C4-2B (cell line): Measurements from ENCODE around the gene OR2B2.

Source experiments
- H3K27ac ChIP-seq: fragments of 450-650 bp; 2 replicates; pipeline ENCODE4 v1.5.1; 2017
- CTCF ChIP-seq: fragments of 450-650 bp; conservative IDR thresholded peaks from 2 replicates; pipeline ENCODE4 v1.5.1; 2017; ENCODE audit warnings: mild to moderate bottlenecking
- ZFX ChIP-seq: fragments of 450-650 bp; IDR thresholded peaks from 2 replicates; pipeline ENCODE4 v1.6.1; 2017

Gene OR2B2

GRCh38 chr6:27879837-27880236, 32.4 kb downstream of the OR2B2 start:
- H3K27ac ChIP-seq = no peak overlapping the region
- no peak for TF ChIP-seq ZFX
- TF ChIP-seq CTCF = no peak

DNA sequence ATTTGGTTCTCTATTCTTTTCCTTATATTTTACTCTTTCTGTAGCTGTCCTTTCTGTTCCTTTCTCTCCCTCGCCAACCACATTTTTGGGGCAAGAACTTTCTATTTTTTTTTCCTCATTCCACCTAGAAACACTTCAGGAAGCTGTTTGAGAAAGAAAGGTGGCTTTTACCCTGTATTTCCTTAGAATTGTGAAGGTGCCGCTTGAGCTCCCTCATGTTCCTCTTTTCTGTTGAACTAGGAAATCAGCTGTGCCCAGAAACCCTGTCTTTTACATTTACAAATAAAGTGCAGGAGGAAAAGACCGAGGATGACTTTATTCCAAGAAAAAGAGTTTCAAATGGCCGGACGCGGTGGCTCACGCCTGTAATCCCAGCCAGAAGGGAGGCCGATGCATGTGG, 38.2 kb downstream of the OR2B2 start:
- peak overlapping the region; percentile 40 for H3K27ac ChIP-seq
- no peak for TF ChIP-seq CTCF
- TF ChIP-seq ZFX = no peak

- TF ChIP-seq CTCF (no peak), ZFX (no peak)
- H3K27ac ChIP-seq = peak overlapping the region; percentile 14
These were observed 38.9 kb downstream of the OR2B2 start for GRCh38 chr6:27873021-27873940.

DNA sequence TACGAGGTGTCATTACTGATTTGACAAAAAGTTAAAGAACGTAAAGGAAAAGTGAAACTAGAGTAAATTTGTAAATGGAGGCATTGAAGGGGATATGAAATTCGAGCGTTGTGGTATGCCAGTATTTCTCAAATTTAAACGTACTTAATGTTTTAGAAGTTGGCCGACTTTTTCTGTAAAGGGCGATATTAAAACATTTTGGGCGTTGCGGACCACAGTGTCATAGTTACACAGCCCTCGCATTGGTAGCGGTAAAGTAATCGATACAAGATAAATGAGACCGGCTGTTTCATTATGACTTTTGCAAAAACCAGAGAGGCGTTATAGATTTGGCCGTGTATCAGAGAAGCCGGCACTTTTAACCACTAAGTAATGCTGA, 39.6 kb downstream of the OR2B2 start:
- TF ChIP-seq ZFX = no peak
- no peak for TF ChIP-seq CTCF
- peak overlapping the region; percentile 14 for H3K27ac ChIP-seq

GRCh38 chr6:27871924-27872638, 40.1 kb downstream of the OR2B2 start:
- peak overlapping the region; percentile 79 for H3K27ac ChIP-seq
- TF ChIP-seq CTCF = no peak
- TF ChIP-seq ZFX = no peak

DNA sequence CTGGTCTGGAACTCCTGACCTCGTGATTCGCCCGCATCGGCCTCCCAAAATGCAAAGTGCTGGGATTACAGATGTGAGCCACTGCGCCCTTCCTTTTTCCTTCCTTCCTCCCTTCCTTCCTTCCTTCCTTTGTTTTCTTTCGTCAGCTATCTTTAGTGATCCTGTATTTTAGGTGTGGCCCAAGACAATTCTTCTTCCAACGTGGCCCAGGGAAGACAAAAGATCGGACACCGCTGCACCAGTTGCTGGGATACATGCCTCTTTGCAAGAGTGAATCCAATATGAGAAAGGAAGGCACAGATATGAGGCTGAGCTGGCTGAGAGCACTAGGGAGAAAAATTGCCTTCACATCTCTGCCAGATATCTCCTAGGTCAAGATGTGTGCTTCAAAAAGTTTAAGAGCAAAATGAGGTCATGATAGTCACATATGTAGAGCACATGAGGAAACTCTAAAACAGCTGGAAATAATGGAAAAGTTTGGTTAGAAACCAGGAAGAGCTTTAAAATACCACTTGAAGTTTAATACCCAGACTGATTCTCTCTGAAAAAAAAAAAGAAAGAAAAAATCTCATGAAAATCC, 41.8 kb downstream of the OR2B2 start:
- TF ChIP-seq CTCF = no peak
- no peak for TF ChIP-seq ZFX
- H3K27ac ChIP-seq = peak overlapping the region; percentile 43

DNA sequence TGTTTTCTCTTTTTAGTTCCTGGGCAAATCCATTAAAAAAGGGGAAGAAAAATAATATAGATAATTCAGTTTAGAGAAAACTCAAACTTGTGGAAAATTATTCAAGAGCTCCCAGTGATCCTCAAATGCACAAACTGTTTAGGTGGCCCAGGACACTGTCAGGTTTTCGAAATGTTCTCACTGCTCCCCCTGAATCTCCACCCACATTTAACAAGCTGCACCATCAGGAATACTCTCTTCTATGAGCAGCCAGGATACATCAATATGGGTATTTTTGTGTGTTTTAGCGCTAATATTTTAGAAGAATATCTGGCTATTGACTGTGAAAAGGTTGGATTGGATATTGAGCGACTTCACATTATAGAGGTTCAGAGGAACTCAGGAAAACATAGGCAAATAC, 43.9 kb downstream of the OR2B2 start:
- H3K27ac ChIP-seq = peak overlapping the region; percentile 90; the same call in 1 of the 2 replicates
- TF ChIP-seq ZFX (no peak), CTCF (no peak)
